GM12891 (cell line): Measurements from ENCODE around the gene TNN.

Experiments used
- PAX5 ChIP-seq: IDR thresholded peaks from 2 replicates; pipeline ENCODE4 v1.6.1; 2011; ENCODE audit warnings: low read length, moderate library complexity, mild to moderate bottlenecking; ENCODE audit not compliant: insufficient read depth, severe bottlenecking
- POLR2A ChIP-seq: IDR thresholded peaks from 2 replicates; pipeline ENCODE4 v1.6.1; 2011; ENCODE audit warnings: low read depth, low read length, control low read depth
- POLR2AphosphoS5 ChIP-seq: IDR thresholded peaks from 2 replicates; pipeline ENCODE4 v1.6.1; 2011; ENCODE audit warnings: low read depth, low read length, control low read depth
- POU2F2 ChIP-seq: IDR thresholded peaks from 2 replicates; pipeline ENCODE4 v1.6.1; 2011; ENCODE audit warnings: low read depth, mild to moderate bottlenecking, control low read depth, low read length, moderate library complexity
- SPI1 ChIP-seq: IDR thresholded peaks from 2 replicates; pipeline ENCODE4 v1.6.1; 2011; ENCODE audit warnings: low read depth, low read length, control low read depth
- TAF1 ChIP-seq: IDR thresholded peaks from 2 replicates; pipeline ENCODE4 v1.6.1; 2011; ENCODE audit warnings: low read depth, low read length, control low read depth

- TF ChIP-seq POLR2A, result no peak
- TF ChIP-seq POLR2AphosphoS5, result no peak
- TF ChIP-seq TAF1, result no peak
- TF ChIP-seq POU2F2, result no peak
- TF ChIP-seq SPI1, result no peak
- TF ChIP-seq PAX5, result no peak
Observed at GRCh38 chr1:175129182-175129581, 61.5 kb downstream of the TNN start.
